C4-2B (cell line): ENCODE results near the gene LRRC23.
A peak's percentile ranks its signal among the peaks of the same experiment; 100 is the strongest.

Source experiments
- H3K27ac ChIP-seq: fragments of 450-650 bp; 2 replicates; pipeline ENCODE4 v1.5.1; 2017
- ZFX ChIP-seq: fragments of 450-650 bp; IDR thresholded peaks from 2 replicates; pipeline ENCODE4 v1.6.1; 2017
- TF ChIP-seq, protein P1 (sequence below): fragments of 450-650 bp; conservative IDR thresholded peaks from 2 replicates; pipeline ENCODE4 v1.5.1; 2017; ENCODE audit warnings: mild to moderate bottlenecking

The LRRC23 gene

DNA sequence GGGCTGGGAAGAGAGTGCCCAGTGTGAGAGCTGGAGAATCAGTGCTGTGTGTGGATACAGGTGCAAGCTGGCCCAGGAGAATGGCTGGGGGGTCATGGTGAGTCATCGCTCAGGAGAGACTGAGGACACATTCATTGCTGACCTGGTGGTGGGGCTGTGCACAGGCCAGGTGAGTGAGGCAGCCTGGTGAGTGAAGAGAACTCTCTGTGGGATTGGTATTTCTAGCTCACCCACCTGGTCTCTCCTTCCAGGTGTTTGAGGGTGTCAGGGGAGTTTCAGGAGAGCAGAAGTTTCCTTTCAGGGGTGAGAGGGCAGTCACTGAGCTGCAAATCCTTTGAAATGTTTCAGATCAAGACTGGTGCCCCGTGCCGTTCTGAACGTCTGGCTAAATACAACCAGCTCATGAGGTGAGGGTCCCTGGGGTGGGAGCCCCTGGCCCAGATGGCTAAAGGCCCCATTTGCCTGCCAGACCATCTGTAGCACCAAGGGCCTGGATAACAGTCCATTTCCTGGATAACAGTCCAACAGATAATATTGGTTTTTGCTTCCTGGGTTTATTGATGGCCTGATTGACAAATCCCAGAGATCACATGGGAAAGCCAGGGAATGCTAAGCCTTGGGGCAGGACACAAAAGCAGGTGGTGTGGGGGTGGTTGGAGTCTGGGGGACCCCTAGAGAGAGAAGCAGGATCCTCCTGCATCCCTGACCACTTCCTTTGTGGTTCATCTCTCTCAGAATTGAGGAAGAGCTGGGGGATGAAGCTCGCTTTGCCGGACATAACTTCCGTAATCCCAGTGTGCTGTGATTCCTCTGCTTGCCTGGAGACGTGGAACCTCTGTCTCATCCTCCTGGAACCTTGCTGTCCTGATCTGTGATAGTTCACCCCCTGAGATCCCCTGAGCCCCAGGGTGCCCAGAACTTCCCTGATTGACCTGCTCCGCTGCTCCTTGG is 17.6 kb downstream of the LRRC23 start:
- no peak overlapping the region for H3K27ac ChIP-seq
- no peak for TF ChIP-seq ZFX
- TF ChIP-seq, protein P1, sequence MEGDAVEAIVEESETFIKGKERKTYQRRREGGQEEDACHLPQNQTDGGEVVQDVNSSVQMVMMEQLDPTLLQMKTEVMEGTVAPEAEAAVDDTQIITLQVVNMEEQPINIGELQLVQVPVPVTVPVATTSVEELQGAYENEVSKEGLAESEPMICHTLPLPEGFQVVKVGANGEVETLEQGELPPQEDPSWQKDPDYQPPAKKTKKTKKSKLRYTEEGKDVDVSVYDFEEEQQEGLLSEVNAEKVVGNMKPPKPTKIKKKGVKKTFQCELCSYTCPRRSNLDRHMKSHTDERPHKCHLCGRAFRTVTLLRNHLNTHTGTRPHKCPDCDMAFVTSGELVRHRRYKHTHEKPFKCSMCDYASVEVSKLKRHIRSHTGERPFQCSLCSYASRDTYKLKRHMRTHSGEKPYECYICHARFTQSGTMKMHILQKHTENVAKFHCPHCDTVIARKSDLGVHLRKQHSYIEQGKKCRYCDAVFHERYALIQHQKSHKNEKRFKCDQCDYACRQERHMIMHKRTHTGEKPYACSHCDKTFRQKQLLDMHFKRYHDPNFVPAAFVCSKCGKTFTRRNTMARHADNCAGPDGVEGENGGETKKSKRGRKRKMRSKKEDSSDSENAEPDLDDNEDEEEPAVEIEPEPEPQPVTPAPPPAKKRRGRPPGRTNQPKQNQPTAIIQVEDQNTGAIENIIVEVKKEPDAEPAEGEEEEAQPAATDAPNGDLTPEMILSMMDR: no peak

GRCh38 chr12:6923003-6923732 is 18.5 kb downstream of the LRRC23 start:
- TF ChIP-seq, protein P1: no peak
- no peak for TF ChIP-seq ZFX
- no peak overlapping the region for H3K27ac ChIP-seq

DNA sequence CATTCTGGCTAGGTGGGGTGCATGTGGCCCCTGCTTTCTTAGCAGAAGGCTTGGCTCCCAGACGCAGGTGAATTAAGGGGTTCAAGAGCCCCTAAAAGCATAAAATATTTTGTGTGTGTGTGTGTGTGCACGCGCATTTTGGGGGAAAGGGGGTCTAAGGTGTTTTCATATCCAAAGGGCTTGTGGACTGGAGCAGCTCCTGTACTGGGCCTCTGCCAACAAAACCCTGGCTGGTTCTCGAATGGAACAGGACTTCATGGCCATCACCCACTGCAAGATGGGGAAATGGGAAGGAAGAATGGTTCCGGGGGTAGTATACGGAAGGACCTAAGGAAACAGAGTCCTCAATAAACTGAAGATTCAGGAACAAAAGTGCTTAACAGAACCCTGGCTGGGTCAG is 19.2 kb downstream of the LRRC23 start:
- TF ChIP-seq, protein P1: no peak
- no peak for TF ChIP-seq ZFX
- H3K27ac ChIP-seq: peak overlapping the region; percentile 95

DNA sequence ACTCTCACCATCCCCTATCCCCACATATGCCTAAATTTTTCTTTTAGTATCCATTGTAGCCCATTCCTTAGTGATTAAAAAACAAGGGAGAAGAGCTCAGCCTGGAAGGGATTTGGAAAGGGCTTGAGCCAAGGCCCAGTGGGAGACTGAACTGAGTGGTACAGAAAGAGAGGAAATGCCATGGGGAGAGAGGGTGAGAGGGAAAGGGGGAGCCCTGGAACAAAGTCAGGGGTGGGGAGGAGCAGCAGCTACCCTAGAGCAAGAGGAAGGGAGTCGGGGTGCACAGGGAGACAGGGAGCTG is 20.6 kb downstream of the LRRC23 start:
- peak overlapping the region; percentile 95 for H3K27ac ChIP-seq
- TF ChIP-seq ZFX: peak; percentile 44; the same call in 1 of the 2 replicates
- TF ChIP-seq, protein P1: no peak

DNA sequence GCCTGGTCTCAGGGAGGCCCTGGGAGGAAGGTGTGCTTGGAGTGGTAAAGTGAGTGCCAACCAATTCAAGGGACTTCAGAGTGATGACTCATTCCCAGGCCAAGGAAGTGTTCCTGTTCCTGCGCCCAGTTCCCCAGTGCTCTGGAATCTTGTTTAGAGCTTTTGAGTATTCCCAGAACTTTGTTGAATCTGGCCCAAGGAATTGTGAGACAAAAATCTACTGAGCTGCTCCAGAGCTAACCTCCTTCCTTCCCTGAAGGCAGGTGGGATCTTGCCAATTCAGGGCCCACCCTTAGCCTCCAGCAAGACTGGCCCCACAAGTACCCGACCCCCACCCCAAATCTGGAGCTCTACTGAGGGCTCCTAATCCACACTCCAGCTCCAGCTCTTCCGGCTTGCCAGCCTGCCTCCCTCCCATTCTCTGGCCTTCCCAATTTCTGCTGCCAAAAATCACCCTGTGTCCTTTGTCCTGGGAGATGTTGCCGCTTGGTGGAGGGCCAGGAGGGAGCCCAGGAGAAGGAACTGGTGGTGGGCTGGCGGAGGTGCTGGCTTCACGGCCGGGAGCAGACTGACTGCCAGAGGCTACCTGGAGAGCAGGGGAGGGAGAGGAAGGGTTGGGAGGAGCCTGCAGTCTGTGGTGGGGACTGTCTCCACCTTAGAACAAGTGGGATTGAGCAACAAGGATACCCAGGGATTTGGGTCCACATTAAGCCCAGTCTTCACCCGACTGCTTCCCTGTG is 21.1 kb downstream of the LRRC23 start:
- peak overlapping the region; percentile 95 for H3K27ac ChIP-seq
- TF ChIP-seq, protein P1: no peak
- no peak for TF ChIP-seq ZFX

DNA sequence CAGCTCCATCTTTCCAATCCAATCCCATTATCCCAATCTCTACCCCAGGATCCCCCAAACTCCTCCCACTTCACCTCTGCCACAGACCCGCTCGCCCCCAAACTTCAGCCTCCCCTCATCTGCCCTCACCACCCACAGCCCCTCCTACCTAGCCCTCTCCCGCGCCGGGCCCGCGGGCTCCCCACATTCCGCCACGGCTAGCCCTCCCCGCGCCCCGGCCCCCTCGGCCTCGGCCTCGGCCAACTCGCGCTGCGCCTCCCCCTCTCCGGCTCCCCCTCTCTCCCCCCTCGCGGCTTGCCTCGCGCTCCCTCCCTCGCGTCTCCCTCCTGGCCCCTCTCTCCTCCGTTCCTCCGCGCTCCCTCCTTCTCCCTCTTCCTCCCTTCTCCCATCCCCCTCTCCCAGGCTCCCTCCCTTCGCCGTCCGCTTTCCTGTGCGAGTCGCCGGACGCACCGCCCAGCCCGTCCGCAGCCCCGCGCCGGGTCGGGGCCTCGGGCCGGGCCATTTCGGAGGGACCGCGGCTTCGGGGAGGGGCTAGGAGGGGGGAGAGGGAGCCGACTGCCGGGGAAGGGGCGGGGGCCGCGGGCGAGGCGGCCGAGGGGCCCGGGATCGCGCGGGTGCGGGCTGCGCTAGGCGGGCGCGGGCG is 22.9 kb downstream of the LRRC23 start, which contains the start of gene ATN1:
ATN1 (plus strand) TSS at position 581 of the 643 bp plus-strand sequence. CDS start 6,043 bp downstream, outside the sequence.
- TF ChIP-seq, protein P1: no peak
- peak; percentile 47; the same call in 1 of the 2 replicates for TF ChIP-seq ZFX
- peak within 1 kb of the TSS; percentile 95 for H3K27ac ChIP-seq
